COLO829 (cell line): ENCODE data around the gene ZFYVE9.
"Not testable (repeated sequence)": the region's sequence is repeated elsewhere in the genome, so short reads cannot be mapped to it uniquely, and the experiment has no call there.

ENCODE experiments used
- DNase-seq: peaks from one replicate; pipeline ENCODE4 v3.0.0; 2012; ENCODE audit warnings: low spot score

ZFYVE9 gene, protein sequence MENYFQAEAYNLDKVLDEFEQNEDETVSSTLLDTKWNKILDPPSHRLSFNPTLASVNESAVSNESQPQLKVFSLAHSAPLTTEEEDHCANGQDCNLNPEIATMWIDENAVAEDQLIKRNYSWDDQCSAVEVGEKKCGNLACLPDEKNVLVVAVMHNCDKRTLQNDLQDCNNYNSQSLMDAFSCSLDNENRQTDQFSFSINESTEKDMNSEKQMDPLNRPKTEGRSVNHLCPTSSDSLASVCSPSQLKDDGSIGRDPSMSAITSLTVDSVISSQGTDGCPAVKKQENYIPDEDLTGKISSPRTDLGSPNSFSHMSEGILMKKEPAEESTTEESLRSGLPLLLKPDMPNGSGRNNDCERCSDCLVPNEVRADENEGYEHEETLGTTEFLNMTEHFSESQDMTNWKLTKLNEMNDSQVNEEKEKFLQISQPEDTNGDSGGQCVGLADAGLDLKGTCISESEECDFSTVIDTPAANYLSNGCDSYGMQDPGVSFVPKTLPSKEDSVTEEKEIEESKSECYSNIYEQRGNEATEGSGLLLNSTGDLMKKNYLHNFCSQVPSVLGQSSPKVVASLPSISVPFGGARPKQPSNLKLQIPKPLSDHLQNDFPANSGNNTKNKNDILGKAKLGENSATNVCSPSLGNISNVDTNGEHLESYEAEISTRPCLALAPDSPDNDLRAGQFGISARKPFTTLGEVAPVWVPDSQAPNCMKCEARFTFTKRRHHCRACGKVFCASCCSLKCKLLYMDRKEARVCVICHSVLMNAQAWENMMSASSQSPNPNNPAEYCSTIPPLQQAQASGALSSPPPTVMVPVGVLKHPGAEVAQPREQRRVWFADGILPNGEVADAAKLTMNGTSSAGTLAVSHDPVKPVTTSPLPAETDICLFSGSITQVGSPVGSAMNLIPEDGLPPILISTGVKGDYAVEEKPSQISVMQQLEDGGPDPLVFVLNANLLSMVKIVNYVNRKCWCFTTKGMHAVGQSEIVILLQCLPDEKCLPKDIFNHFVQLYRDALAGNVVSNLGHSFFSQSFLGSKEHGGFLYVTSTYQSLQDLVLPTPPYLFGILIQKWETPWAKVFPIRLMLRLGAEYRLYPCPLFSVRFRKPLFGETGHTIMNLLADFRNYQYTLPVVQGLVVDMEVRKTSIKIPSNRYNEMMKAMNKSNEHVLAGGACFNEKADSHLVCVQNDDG (N-terminal part only)

DNA sequence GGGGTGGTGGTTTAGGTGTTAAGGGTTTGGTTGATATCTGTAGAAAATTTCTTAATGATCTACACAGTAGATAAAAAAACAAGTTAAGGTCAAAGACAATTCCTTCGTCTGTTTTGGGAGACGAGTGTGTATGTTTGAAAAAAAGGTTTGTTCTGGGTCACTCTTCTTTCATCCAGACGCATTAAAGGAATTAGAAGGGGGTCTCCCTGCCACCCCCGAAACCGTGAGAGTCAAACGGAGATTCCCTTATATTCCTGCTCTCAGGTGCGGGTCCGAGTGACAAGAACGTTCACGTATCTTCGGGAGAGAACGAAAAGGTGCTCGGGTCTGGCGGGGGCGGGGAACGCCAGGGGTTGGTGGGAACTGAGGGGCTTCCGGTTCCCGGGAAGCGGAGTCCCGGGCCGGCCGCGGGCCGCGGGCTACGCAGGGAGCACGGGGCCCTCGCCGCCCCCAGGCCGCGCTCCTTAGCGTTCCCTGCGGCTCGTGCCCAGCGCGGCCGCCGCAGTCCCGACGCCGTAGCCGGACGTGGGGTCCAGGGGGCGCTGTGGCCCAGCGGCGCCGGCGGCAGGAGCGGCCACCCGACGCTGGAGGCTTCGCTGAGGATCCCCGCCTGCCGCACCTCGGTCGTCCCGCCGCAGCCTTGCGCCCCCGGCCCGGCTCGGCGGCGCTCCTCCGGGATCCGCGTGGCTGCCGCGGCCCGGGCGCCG lies at the start of gene ZFYVE9:
Gene ZFYVE9, plus strand, starts transcription at position 577 of the 707 bp plus-strand sequence. CDS start 91,118 bp downstream, outside the sequence.
- DNase-seq, result no peak

- not testable (repeated sequence) for DNase-seq
These were observed 47.6 kb upstream of the ZFYVE9 start for GRCh38 chr1:52094300-52094699.

GRCh38 chr1:52096216-52096615 lies 45.7 kb upstream of the ZFYVE9 start:
- DNase-seq, result no peak

GRCh38 chr1:52098139-52098871 lies 43.6 kb upstream of the ZFYVE9 start:
- no peak for DNase-seq

DNA sequence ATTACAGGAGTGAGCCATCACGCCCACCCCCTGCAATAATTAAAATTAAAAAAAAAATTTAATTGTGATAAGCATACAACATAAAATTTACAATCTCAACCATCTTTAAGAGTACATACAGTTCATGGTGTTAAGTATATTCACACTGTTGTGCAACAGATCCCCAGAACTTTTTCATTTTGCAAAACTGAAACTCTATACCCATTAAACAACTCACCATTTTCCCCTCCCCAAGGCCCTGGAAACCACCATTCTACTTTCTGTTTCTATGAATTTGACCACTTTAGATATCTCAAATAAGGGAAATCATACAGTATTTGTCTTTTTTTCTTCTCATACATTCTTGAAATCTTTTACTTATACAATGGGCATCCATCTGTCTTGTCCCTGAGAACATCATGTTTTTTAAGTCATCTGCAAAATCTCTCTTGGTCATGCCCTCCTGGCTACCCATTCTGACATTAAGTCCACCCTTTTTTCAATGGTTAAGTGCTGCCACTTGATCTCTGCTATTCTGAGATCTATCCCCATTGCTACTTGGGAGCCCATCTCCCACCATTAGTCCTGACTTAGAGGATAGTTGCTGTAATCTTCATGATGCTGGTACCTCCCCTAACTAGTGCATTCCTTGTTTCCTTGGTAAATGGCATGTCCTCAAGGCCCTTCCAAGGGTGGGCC lies 39.4 kb upstream of the ZFYVE9 start:
- no peak for DNase-seq

DNA sequence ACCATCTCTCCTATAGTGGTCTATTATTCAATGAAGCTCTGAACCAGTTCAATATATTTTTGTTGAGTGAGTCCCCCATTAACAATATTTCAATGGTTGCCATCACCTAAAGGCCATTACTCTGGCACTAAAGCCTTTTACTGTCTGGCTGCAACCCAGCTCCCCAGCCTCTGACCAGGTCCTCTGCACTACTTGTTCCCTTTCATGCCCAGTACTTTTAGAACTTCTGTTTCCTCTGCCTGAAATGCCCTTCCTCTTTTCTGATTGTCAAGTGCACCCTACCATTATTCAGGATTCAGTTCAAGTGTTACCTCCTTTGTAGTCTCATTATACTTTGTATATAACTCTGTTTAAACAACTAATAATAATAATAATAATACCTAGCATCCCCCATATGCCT lies 30.4 kb upstream of the ZFYVE9 start:
- no peak for DNase-seq

- DNase-seq, result no peak
These were observed 29.4 kb upstream of the ZFYVE9 start for GRCh38 chr1:52112489-52112888.

- DNase-seq, result no peak
These were observed 22.4 kb upstream of the ZFYVE9 start for GRCh38 chr1:52119301-52120079.

DNA sequence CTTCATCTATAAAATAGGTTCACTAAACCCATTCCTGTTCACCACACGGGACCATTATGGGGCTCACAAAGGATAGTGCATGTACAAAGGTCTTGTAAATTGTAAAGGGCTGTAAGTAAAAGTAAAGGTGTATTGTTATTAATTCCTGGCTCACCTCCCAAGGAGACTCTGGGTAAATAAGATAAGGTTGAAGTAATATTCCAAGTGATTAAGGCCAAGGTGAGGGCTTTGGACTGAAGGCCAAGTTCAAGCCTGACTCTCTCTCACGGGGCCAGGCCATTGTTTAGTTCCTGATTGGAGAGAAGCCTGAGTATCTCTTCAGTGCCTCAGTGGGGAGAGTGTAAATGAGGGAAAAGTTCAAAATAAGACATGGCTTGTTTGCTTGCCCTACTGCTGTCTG lies 19.5 kb upstream of the ZFYVE9 start:
- no peak for DNase-seq

GRCh38 chr1:52123622-52124021 lies 18.3 kb upstream of the ZFYVE9 start:
- DNase-seq, result no peak

GRCh38 chr1:52125736-52126359 lies 16.0 kb upstream of the ZFYVE9 start:
- DNase-seq, result no peak

DNA sequence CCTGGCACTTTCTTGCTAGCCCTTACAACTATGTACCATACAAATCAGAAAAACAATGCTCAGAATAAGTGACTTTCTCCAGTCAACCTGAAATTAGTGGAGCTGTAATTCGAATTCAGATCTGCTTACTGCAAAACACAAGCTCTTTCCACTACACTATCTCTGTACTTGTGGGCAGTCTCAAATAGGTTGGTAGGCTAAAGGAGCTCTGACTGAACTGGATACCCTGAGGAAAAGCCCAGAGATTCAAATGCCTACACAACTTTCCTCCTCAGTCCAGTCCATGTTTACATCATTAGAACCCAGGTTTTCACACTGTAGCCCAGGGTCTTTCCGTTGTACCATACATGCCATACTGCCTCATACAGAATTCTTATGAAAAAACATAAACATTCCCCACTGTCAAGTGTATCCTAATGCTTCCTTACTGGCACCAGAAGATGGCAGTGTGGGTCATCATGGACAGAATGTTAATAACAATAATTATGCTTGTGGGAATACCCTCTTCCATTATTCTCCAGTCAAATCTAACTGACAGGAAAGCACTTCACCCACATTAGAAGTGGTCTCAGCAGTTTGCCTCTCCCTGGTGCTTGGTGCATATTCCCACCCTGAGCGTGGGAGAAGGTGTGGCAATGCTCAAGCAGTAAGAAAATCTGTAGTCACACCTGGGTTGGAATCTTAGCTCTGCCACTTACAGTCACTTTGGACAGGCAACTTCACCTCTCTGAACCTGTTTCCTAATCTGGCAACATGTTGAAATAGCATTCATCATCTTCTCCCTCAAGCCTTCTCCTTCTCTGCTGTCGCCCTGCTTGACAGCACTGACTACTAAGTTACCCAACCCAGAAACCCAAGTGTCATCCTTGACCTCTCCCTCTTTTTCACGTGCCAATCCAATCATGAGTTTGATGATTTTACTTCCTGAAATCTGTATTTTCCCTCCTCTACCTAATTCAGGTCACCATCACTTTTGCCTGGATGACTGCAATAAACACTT lies 14.4 kb upstream of the ZFYVE9 start:
- DNase-seq, result peak; percentile 63

DNA sequence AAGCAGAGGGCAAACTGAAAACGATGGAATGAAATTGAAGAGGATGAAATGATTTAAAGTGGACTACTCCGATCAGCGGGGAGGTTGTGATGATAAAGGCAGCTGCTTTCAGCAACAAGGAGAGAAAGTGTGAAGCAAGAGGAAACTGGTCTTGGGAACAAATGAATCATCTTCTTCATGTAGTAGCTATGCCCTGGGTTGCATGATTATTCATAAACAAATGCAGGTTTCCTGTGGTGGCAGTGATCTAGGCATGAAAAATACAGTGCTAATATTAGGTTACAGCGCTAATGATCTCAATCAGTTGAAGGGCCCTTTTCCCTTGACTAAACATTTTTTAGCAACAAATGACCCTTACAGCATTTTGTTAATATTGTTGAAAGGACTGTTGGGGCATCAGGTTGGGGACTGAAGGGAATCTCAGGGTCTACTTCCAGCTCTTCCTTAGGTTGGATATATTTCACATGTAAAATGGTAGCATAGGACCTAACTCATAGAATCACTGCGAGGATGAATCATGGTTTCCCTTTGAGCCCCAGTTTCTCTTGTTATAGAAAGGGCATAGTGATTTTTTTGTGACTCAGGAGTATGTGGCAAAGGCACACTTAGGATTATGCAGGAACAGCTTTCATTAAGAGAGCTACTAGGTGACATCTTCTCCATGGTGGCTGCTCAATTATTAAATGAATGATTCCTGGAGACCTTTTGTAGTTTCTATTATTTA lies 1.9 kb upstream of the ZFYVE9 start:
- DNase-seq, result no peak

DNA sequence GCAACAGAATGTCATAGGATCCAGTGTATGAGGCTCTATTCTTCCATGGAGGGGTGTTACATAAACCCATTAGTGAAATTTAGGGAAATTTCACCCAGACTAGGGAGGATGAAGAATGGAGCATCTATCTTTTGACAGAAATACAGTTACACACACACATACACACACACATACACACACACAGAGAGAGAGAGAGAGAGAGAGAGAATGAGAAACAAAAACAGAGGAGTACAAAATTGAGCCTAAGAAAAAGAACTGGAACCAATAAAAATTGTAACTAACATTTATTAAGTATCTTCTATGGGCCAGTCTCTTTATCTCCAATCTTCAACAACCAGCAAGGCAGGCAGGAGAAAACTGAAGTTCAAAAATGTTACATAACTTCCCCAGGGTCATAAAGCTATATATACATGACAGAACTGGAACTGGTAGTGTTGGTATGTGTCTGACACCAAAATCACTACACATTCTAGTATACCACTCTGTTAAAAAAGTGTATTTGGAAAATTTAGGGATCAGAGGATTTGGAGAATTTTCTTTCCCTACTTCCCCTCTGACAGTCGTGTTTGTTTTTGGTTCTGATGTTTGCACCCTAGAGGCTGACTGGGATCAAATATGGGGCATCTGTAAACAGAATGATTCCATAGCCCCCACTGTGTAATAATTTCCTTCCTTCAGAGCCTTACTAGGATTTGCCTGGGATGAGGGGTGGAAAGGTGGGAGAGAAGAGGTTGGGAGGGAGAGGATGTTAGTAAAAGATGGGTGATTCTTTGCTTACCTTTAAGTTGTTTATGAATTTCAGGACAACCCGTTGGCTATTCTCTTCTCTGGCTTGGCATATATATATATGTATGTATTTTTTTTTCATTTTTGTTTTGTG lies 1.0 kb upstream of the ZFYVE9 start:
- DNase-seq, result no peak

DNA sequence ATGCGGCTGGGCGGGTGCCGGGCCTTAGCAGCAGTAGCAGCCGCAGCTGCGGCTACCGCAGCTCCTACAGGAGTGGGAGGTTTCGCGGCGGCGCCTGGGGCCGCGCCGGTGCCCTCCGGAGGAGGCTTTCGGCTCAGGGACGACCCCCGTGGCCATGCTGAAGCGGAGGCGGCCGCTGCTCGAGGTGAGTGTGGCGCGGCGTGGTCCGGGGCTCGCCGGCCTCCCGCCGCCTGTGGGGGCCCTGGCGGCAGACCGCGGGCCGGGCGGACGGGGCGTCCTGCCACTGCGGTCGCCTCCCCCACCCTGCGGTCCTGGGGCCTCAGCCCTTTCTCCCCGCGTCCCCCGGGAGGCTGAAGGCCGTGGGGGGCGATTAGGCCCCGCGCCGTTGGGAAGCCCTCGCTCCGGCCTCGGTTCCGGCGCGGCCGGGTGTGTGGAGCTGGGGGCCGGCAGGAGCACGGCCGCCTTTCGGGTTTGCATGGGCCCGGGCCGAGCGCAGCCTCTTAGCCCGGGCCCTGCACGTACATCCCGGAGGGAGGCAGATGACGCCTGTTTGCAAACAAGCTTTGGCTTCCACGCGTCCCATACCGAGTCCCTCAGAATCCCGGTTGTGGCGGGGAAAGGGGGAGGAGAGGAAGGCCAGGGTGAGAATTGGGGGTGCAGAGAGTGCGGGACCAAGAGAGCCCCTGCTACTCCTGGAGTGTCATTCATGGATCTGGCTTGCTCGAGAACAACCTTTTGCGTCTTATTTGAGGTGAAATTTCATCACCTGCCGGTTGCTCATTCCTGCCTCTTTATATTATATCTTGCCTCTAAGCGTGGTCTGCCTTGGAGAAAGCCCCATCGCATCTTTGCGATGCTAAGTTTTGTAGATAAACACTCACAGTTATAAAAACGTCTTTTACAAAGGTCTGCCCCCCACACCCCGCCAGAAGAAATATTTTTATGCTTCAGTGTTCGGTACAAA lies 613 bp downstream of the ZFYVE9 start:
- DNase-seq, result no peak
